IMR-90 (cell line): Measurements from ENCODE around the gene TAF1B. TPM values are rescaled to one million over a fixed set of nuclear protein-coding genes. Genes with fewer than 3 reads are reported as not detected.

Experiments used
- FOS ChIP-seq: fragments of 150-350 bp; IDR thresholded peaks from 2 replicates; pipeline ENCODE4 v1.6.1; 2016; ENCODE audit warnings: low read depth, low read length
- MAFK ChIP-seq: IDR thresholded peaks from 2 replicates; pipeline ENCODE4 v1.6.1; 2012; ENCODE audit warnings: low read depth, low read length, improper control_type of control experiment
- MXI1 ChIP-seq: IDR thresholded peaks from 2 replicates; pipeline ENCODE4 v1.6.1; 2012; ENCODE audit warnings: low read depth, mild to moderate bottlenecking, low read length, moderate library complexity, borderline replicate concordance
- polyA plus RNA-seq, 3 experiments: library from polyadenylated mRNA; depleted of rRNA; stranded (reverse); fragments of >200 nt; gene quantifications; 2 replicates each; pipeline ENCODE4 v1.2.3, GENCODE V29; 2012; ENCODE audit warnings: low replicate concordance in 1 of 3
- total RNA-seq: library from RNA; depleted of rRNA; stranded (reverse); fragments of >200 nt; gene quantifications from 2 replicates; pipeline ENCODE4 v1.2.3, GENCODE V29; 2012; rRNA removed

TAF1B gene
- total and polyA plus RNA-seq, 2 of the 4 experiments (the other 2 are of a cell fraction): 8.4 to 19.9 TPM

- no peak for TF ChIP-seq MXI1
- no peak for TF ChIP-seq FOS
- TF ChIP-seq MAFK: no peak
Measured at GRCh38 chr2:9983401-9984216, 140.3 kb downstream of the TAF1B start (continued).

Other genes starting within 250 kb of the TAF1B start
- gene YWHAQ, start 212.5 kb upstream of the TAF1B start, total RNA-seq: 196 and 249 TPM in 2 replicates
- gene YWHAQ, start 212.5 kb upstream of the TAF1B start, polyA plus RNA-seq (2012; rRNA removed): 217 and 255 TPM in 2 replicates
- 0.18 and 0.56 TPM in 2 replicates for gene GRHL1, start 108.2 kb downstream of the TAF1B start, total RNA-seq
- gene GRHL1, start 108.2 kb downstream of the TAF1B start, polyA plus RNA-seq (2012; rRNA removed): 0.21 and 0.26 TPM in 2 replicates
- gene KLF11, start 200.1 kb downstream of the TAF1B start, total RNA-seq: 2.0 and 2.2 TPM in 2 replicates
- 2.4 and 2.5 TPM in 2 replicates for gene KLF11, start 200.1 kb downstream of the TAF1B start, polyA plus RNA-seq (2012; rRNA removed)
- gene CYS1, start 236.9 kb downstream of the TAF1B start, total RNA-seq: under 0.01 and 0.28 TPM in 2 replicates
- gene CYS1, start 236.9 kb downstream of the TAF1B start, polyA plus RNA-seq (2012; rRNA removed): 0.12 and 0.17 TPM in 2 replicates